ENCODE measurements around the gene GRM4. TPM values are rescaled to one million over a fixed set of nuclear protein-coding genes. Genes with fewer than 3 reads are reported as not detected.

The GRM4 gene
- total RNA-seq, 2 donors from 2014 or later: 0.07 TPM; not detected in 1

DNA sequence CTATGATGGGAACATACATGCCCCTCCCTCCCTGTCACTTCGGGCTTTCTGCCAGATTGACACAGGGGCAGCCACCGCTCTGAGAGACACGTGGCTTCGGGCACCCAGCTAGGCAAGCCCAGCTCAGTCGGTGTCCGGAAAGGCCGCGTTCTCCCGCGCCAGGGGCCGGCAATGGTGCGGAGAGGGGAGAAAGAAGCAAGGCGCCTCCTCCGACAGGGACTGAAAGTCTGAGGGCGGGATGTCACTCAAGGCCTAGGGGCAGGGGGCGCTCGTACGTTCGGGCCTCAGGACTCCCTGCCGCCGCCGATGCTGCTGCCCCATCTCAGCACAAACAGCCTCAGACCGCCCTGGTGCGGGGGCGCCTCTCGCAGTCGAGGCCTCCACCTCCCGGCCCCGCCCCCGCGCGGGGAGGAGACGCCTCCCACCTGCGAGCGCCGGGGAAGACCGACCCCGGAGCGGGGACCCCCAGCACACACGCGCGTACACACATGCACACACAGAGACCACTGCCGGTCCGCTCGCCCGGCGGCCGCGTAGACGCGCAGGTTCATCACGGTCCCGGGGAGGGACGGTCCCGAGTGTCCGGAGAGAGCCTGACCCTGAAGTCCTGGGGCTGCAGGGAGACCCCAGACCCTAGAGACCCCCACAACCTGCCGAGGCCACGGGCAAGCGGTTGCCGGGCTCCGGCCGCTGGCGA lies 1.9 kb downstream of the GRM4 start:
- Histone ChIP-seq H3K36me3 (no peaks in the 10 kb centered on the region), H3K27ac (no peak overlapping the region), H3K4me3 (no peak overlapping the region), H3K4me1 (peaks cover 14% of the 10 kb centered on the region), H3K9ac (ENCODE audit: low read depth in 2 of 2, low read length in 2 of 2) (no peak overlapping the region), H3K9me3 (no peaks in the 10 kb centered on the region), H3K27me3 (peaks cover 64% of the 10 kb centered on the region)
- TF ChIP-seq, protein P1, sequence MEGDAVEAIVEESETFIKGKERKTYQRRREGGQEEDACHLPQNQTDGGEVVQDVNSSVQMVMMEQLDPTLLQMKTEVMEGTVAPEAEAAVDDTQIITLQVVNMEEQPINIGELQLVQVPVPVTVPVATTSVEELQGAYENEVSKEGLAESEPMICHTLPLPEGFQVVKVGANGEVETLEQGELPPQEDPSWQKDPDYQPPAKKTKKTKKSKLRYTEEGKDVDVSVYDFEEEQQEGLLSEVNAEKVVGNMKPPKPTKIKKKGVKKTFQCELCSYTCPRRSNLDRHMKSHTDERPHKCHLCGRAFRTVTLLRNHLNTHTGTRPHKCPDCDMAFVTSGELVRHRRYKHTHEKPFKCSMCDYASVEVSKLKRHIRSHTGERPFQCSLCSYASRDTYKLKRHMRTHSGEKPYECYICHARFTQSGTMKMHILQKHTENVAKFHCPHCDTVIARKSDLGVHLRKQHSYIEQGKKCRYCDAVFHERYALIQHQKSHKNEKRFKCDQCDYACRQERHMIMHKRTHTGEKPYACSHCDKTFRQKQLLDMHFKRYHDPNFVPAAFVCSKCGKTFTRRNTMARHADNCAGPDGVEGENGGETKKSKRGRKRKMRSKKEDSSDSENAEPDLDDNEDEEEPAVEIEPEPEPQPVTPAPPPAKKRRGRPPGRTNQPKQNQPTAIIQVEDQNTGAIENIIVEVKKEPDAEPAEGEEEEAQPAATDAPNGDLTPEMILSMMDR (IDR thresholded peaks at IDR 0.05): no peak
- DNase-seq: no peak
- intact Hi-C loops (cut with DNase I): no loop called here

DNA sequence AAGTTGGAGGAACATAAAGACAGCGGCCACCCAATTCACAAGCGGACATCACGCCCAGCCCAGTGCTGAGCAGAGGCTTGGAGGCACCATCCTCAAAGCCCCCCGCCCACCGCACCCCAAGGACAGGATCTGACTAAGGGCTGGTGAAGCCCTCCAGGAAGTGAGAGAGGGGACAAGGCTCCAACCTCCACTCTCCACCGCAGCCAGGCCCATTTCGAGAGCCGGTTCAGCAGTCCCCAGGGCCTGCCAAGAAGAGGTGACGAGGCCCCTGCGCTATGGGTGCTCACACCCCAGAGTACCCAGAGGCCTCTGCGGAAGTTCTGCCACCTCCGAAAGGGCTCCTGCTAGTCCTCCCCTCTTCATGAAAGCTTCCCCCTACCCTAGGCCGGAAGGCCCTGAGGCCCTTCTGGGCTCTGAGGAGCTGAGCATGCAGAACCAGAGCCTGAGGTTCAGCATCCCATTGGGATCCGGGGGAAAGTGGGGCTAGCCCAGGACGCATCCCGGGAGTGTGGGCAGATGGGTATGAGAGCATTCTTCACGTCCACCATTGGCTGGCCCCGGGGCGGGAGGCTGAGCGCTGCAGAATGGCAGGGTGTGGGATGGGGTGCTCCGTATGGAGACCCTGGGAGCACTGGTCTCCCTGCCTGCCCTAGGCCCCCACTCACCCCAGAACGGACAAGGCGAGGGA lies 2.5 kb downstream of the GRM4 start:
- peaks cover 14% of the 10 kb centered on the region for H3K4me1 ChIP-seq
- DNase-seq: no peak
- no peak overlapping the region for H3K9ac ChIP-seq (ENCODE audit: low read depth in 2 of 2, low read length in 2 of 2)
- intact Hi-C loops (cut with DNase I): no loop called here
- H3K27ac ChIP-seq: no peak overlapping the region
- peaks cover 64% of the 10 kb centered on the region for H3K27me3 ChIP-seq
- TF ChIP-seq, protein P1 (IDR thresholded peaks at IDR 0.05): no peak
- no peak overlapping the region for H3K4me3 ChIP-seq
- H3K9me3 ChIP-seq: no peaks in the 10 kb centered on the region
- H3K36me3 ChIP-seq: no peaks in the 10 kb centered on the region

DNA sequence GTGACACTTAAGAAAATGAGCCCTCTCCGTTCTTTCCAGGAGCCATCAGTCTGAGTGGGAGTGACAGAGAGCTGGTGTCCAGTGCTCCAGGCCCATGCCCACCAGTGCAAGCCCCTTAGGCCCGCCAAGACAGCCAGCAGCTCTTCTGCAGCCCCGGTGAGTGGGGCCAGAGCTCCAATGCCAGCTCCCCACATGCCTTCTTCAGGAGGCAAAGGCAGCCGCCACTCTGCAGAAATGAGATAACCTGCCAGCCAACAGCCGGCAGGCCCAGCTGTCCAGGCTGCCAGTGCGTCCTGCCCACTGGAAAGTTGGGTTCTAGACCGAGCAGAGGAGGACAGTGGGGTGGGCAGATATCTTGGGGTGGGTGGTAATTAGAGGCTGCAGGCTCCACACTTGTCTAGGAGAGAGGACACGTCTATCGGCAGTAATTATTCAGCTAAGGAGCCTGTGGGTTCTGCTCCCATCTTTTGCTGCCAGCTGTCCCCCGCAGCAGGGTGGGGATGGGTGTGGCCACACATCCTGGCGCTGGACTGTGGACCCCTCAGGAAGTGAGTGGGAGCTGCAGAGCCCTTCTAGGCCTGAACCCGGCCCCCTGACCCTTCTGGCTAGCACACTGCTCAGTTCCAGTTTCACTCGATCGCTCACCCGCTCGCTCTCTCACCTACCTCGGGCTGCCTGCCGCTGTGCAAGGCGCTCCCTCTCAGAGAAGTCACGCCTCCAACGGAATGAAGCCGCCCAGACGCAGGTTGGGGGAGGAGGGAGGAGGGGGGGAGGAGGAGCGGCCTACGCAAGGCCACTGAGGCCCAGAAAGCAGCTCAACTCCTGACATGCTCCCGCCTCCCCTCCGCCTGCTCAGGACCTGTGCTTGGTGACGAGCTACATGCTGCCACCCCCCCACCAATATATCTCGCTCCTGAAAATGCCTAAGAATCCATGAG lies 3.6 kb downstream of the GRM4 start:
- peaks cover 64% of the 10 kb centered on the region for H3K27me3 ChIP-seq
- DNase-seq: no peak
- no peak overlapping the region for H3K4me3 ChIP-seq
- TF ChIP-seq, protein P1 (IDR thresholded peaks at IDR 0.05): no peak
- peaks cover 14% of the 10 kb centered on the region for H3K4me1 ChIP-seq
- no peaks in the 10 kb centered on the region for H3K36me3 ChIP-seq
- H3K9ac ChIP-seq (ENCODE audit: low read depth in 2 of 2, low read length in 2 of 2): no peak overlapping the region
- intact Hi-C loops (cut with DNase I): no loop called here
- H3K9me3 ChIP-seq: no peaks in the 10 kb centered on the region
- H3K27ac ChIP-seq: no peak overlapping the region

DNA sequence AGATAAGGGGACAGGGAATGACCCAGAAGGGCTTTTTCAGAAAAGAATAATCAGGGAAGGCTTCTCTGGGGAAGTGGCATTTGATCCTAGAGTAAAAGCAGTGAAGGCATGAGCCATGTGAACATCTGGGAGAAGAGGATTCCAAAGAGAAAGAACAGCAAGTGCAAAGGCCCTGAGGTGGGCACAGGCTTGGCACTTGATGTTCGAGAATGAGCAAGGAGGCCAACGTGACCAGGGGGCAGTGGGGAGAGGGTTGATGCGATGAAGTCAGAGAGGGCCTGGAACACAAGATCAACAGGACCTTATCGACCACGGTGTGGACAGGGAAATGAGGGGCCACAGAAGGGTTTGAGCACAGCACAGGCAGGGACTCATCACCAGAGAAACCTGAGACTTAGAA lies 5.8 kb downstream of the GRM4 start:
- Histone ChIP-seq H3K36me3 (no peaks in the 10 kb centered on the region), H3K4me3 (no peak overlapping the region), H3K27me3 (peaks cover 49% of the 10 kb centered on the region), H3K4me1 (peaks cover 14% of the 10 kb centered on the region), H3K9me3 (no peaks in the 10 kb centered on the region), H3K9ac (ENCODE audit: low read depth in 2 of 2, low read length in 2 of 2) (no peak overlapping the region), H3K27ac (no peak overlapping the region)
- no peak for DNase-seq
- TF ChIP-seq, protein P1 (IDR thresholded peaks at IDR 0.05): no peak
- intact Hi-C loops (cut with DNase I): no loop called here

DNA sequence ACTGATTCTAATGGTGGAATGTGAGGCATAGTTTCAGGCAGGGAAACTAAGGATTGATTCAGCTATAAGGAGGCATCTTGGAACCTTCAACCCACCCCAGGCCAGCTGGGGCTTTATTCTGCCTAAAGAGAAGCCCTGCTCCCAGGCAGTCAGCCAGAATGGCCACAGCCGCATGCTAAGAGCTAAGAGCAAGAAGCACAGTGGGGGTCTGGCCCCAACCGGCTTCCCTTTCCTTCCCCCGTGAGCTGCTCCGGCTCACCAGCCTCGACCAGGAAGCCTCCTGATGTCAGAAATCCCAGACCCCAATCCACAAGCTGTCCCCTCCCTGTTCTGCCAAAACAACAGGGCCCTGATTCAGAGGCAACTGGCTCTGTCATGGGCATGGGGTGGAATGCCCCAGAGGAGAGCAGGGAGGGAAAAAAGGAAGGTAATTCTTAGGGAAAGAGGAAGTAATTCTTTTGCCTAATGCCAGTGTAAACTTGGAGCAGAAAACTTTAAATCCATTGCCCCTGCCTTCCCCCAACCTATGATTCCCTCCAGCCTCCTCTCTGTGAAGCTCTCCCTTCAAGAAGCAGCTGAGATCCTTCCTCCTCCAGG lies 6.9 kb downstream of the GRM4 start:
- Histone ChIP-seq H3K9ac (ENCODE audit: low read depth in 2 of 2, low read length in 2 of 2) (no peak overlapping the region), H3K27me3 (peaks cover 38% of the 10 kb centered on the region), H3K9me3 (no peaks in the 10 kb centered on the region), H3K27ac (no peak overlapping the region), H3K4me1 (peaks cover 6% of the 10 kb centered on the region), H3K4me3 (no peak overlapping the region), H3K36me3 (no peaks in the 10 kb centered on the region)
- TF ChIP-seq, protein P1 (IDR thresholded peaks at IDR 0.05): no peak
- DNase-seq: no peak
- intact Hi-C loops (cut with DNase I): no loop called here

All from colonic mucosa (tissue), 4 donors.